HepG2 (cell line): ENCODE results near the gene COPS9. TPM values are rescaled to one million over a fixed set of nuclear protein-coding genes. Genes with fewer than 3 reads are reported as not detected.

Experiments
- AKAP8 ChIP-seq: sonication (generic); formaldehyde crosslinking; IDR thresholded peaks from 2 replicates; pipeline ENCODE4 v1.5.1; 2020; ENCODE audit warnings: mild to moderate bottlenecking, missing genetic modification reagents
- BCL6 ChIP-seq: IDR thresholded peaks from 2 replicates; pipeline ENCODE4 v1.6.1; 2016; ENCODE audit warnings: missing genetic modification reagents, missing compliant biosample characterization
- CC2D1A ChIP-seq: sonication (generic); formaldehyde crosslinking; IDR thresholded peaks from 2 replicates; pipeline ENCODE4 v1.8.1; 2023; ENCODE audit warnings: mild to moderate bottlenecking, missing genetic modification reagents
- HOXA5 ChIP-seq: sonication (generic); formaldehyde crosslinking; IDR thresholded peaks from 2 replicates; pipeline ENCODE4 v1.4.0; 2020; ENCODE audit warnings: missing genetic modification reagents
- NCOA5 ChIP-seq: sonication (generic); formaldehyde crosslinking; IDR thresholded peaks from 2 replicates; pipeline ENCODE4 v1.4.0; 2020; ENCODE audit warnings: missing genetic modification reagents
- RAD21 ChIP-seq: fragments of 450-650 bp; formaldehyde crosslinking; IDR thresholded peaks from 2 replicates; pipeline ENCODE4 v1.5.0; 2020; ENCODE audit warnings: mild to moderate bottlenecking
- SOX13 ChIP-seq, 3 experiments: fragments of 450-650 bp in 1 of 3; sonication (generic) in 1 of 3; formaldehyde crosslinking in 1 of 3; IDR thresholded peaks in 2 of 3; conservative IDR thresholded peaks in 1 of 3; 2 replicates each; pipeline versions ENCODE4 v1.5.0 to v1.6.1; 2016 to 2020; ENCODE audit warnings: antibody characterized with exemption in 1 of 3, mild to moderate bottlenecking in 1 of 3, missing compliant biosample characterization in 1 of 3, missing genetic modification reagents in 1 of 3, moderate library complexity in 1 of 3
- SOX5 ChIP-seq: IDR thresholded peaks from 2 replicates; pipeline ENCODE4 v1.6.1; 2016; ENCODE audit warnings: borderline replicate concordance
- WIZ ChIP-seq: sonication (generic); formaldehyde crosslinking; IDR thresholded peaks from 2 replicates; pipeline ENCODE4 v1.5.1; 2020; ENCODE audit warnings: mild to moderate bottlenecking, missing genetic modification reagents
- XRCC5 ChIP-seq: fragments of 200-400 bp; formaldehyde crosslinking; optimal IDR thresholded peaks from 2 replicates; pipeline ENCODE3; 2017; ENCODE audit warnings: mild to moderate bottlenecking, low read length
- ZC3H4 ChIP-seq: sonication (generic); formaldehyde crosslinking; IDR thresholded peaks from 2 replicates; pipeline ENCODE4 v1.4.0; 2020; ENCODE audit warnings: missing genetic modification reagents, borderline replicate concordance
- ZNF30 ChIP-seq: sonication (generic); formaldehyde crosslinking; IDR thresholded peaks from 2 replicates; pipeline ENCODE4 v1.5.0; 2020; ENCODE audit warnings: mild to moderate bottlenecking, missing genetic modification reagents
- ZNF562 ChIP-seq: sonication (generic); formaldehyde crosslinking; IDR thresholded peaks from 2 replicates; pipeline ENCODE4 v1.8.0; 2022; ENCODE audit warnings: missing genetic modification reagents, borderline replicate concordance
- ZSCAN25 ChIP-seq: sonication (generic); formaldehyde crosslinking; IDR thresholded peaks from 2 replicates; pipeline ENCODE4 v1.8.0; 2022; ENCODE audit warnings: mild to moderate bottlenecking, missing genetic modification reagents
- polyA plus RNA-seq, 8 experiments: library from polyadenylated mRNA; depleted of rRNA in 3 of 8; stranded (reverse) in 7 of 8; unstranded in 1 of 8; fragments of >200 nt; fragmentation: Illumina TruSeq in 4 of 8; extraction: Trizol in 4 of 8; gene quantifications; 2 replicates each; pipeline versions ENCODE4 v1.2.1 to v1.2.3, GENCODE V29; 2011 to 2016; ENCODE audit warnings: low read depth in 4 of 8, missing spikeins in 1 of 8, mixed read lengths in 1 of 8; ENCODE audit not compliant: insufficient read depth in 1 of 8
- total RNA-seq, 5 experiments: library from RNA; depleted of rRNA; stranded (reverse); fragments of >200 nt; fragmentation: Illumina TruSeq; extraction: Trizol; gene quantifications; 2 replicates each; pipeline ENCODE4 v1.2.3, GENCODE V29; 2016; ENCODE audit warnings: low read depth in 1 of 5
- TF ChIP-seq, protein P1 (sequence below): sonication (generic); formaldehyde crosslinking; IDR thresholded peaks from 2 replicates; pipeline ENCODE4 v1.4.0; 2020; ENCODE audit warnings: missing genetic modification reagents, mild to moderate bottlenecking, borderline replicate concordance
- TF ChIP-seq, protein P2 (sequence below): fragments of 450-650 bp; IDR thresholded peaks from 2 replicates; pipeline ENCODE4 v1.6.1; 2017
- TF ChIP-seq, protein P3 (sequence below): sonication (generic); formaldehyde crosslinking; IDR thresholded peaks from 2 replicates; pipeline ENCODE4 v1.4.0; 2020; ENCODE audit warnings: mild to moderate bottlenecking, missing genetic modification reagents, borderline replicate concordance
- TF ChIP-seq, protein P4 (sequence below): sonication (generic); formaldehyde crosslinking; IDR thresholded peaks from 2 replicates; pipeline ENCODE4 v1.4.0; 2020; ENCODE audit warnings: missing genetic modification reagents, borderline replicate concordance
- TF ChIP-seq, protein P5 (sequence below): sonication (generic); formaldehyde crosslinking; IDR thresholded peaks from 2 replicates; pipeline ENCODE4 v1.5.0; 2020; ENCODE audit warnings: missing genetic modification reagents, mild to moderate bottlenecking, borderline replicate concordance

Gene COPS9
- total and polyA plus RNA-seq, 2 of the 13 experiments (the other 11 are each of a cell fraction or from before 2014, with no cell fraction given): 180 to 247 TPM

DNA sequence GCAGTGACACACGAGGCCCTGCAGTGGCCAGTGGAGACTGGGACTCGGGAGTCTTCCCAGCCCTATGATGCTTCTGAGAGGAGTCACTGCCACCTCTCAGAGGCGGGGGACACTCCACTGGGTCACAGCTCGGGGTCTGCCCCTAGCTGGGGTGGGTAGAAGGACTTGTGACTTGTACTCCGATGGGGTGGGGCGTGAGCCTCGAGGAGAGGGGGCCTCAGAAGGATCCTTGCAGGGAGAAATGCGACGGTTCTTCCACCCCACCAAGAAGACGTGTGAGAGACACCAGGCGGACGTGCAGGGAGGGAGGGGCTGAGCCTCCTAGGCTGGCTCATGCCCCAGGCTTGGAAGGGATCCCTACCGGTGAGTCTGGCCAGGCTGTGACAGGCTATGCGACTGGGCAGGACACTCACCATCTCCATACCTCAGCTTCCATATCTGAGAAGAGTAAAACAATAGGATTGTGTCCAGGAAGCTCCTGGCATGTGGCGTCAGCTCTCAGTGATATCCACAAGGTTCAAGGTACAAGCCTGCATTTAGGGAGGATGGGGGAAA is 15.4 kb upstream of the COPS9 start (continued):
- TF ChIP-seq AKAP8 (CRISPR knock-in tag) (no peak), ZNF562 (no peak), RAD21 (no peak), XRCC5 (peak; percentile 33), SOX5 (CRISPR knock-in tag) (peak; percentile 59; the same call in 1 of the 2 replicates), NCOA5 (CRISPR knock-in tag) (no peak), CC2D1A (CRISPR knock-in tag) (no peak), SOX13 (IDR thresholded peaks at IDR 0.05) (no peak), SOX13 (CRISPR knock-in tag; conservative IDR thresholded peaks at IDR 0.05 in 1 of 2, IDR thresholded peaks at IDR 0.05 in 1 of 2) (peak in 1 of 2 experiments; percentile 61; a peak in 2 of 4 replicates), ZSCAN25 (CRISPR knock-in tag) (no peak), HOXA5 (no peak), ZNF30 (no peak), WIZ (CRISPR knock-in tag) (no peak), BCL6 (CRISPR knock-in tag) (no peak), ZC3H4 (CRISPR knock-in tag) (no peak)
- TF ChIP-seq, protein P1, sequence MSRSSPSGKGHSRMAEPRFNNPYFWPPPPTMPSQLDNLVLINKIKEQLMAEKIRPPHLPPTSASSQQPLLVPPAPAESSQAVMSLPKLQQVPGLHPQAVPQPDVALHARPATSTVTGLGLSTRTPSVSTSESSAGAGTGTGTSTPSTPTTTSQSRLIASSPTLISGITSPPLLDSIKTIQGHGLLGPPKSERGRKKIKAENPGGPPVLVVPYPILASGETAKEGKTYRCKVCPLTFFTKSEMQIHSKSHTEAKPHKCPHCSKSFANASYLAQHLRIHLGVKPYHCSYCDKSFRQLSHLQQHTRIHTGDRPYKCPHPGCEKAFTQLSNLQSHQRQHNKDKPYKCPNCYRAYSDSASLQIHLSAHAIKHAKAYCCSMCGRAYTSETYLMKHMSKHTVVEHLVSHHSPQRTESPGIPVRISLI (CRISPR knock-in tag): no peak
- TF ChIP-seq, protein P2, sequence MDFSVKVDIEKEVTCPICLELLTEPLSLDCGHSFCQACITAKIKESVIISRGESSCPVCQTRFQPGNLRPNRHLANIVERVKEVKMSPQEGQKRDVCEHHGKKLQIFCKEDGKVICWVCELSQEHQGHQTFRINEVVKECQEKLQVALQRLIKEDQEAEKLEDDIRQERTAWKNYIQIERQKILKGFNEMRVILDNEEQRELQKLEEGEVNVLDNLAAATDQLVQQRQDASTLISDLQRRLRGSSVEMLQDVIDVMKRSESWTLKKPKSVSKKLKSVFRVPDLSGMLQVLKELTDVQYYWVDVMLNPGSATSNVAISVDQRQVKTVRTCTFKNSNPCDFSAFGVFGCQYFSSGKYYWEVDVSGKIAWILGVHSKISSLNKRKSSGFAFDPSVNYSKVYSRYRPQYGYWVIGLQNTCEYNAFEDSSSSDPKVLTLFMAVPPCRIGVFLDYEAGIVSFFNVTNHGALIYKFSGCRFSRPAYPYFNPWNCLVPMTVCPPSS: no peak
- TF ChIP-seq, protein P3, sequence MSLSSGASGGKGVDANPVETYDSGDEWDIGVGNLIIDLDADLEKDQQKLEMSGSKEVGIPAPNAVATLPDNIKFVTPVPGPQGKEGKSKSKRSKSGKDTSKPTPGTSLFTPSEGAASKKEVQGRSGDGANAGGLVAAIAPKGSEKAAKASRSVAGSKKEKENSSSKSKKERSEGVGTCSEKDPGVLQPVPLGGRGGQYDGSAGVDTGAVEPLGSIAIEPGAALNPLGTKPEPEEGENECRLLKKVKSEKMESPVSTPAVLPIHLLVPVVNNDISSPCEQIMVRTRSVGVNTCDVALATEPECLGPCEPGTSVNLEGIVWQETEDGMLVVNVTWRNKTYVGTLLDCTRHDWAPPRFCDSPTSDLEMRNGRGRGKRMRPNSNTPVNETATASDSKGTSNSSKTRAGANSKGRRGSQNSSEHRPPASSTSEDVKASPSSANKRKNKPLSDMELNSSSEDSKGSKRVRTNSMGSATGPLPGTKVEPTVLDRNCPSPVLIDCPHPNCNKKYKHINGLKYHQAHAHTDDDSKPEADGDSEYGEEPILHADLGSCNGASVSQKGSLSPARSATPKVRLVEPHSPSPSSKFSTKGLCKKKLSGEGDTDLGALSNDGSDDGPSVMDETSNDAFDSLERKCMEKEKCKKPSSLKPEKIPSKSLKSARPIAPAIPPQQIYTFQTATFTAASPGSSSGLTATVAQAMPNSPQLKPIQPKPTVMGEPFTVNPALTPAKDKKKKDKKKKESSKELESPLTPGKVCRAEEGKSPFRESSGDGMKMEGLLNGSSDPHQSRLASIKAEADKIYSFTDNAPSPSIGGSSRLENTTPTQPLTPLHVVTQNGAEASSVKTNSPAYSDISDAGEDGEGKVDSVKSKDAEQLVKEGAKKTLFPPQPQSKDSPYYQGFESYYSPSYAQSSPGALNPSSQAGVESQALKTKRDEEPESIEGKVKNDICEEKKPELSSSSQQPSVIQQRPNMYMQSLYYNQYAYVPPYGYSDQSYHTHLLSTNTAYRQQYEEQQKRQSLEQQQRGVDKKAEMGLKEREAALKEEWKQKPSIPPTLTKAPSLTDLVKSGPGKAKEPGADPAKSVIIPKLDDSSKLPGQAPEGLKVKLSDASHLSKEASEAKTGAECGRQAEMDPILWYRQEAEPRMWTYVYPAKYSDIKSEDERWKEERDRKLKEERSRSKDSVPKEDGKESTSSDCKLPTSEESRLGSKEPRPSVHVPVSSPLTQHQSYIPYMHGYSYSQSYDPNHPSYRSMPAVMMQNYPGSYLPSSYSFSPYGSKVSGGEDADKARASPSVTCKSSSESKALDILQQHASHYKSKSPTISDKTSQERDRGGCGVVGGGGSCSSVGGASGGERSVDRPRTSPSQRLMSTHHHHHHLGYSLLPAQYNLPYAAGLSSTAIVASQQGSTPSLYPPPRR (CRISPR knock-in tag): no peak
- TF ChIP-seq, protein P4, sequence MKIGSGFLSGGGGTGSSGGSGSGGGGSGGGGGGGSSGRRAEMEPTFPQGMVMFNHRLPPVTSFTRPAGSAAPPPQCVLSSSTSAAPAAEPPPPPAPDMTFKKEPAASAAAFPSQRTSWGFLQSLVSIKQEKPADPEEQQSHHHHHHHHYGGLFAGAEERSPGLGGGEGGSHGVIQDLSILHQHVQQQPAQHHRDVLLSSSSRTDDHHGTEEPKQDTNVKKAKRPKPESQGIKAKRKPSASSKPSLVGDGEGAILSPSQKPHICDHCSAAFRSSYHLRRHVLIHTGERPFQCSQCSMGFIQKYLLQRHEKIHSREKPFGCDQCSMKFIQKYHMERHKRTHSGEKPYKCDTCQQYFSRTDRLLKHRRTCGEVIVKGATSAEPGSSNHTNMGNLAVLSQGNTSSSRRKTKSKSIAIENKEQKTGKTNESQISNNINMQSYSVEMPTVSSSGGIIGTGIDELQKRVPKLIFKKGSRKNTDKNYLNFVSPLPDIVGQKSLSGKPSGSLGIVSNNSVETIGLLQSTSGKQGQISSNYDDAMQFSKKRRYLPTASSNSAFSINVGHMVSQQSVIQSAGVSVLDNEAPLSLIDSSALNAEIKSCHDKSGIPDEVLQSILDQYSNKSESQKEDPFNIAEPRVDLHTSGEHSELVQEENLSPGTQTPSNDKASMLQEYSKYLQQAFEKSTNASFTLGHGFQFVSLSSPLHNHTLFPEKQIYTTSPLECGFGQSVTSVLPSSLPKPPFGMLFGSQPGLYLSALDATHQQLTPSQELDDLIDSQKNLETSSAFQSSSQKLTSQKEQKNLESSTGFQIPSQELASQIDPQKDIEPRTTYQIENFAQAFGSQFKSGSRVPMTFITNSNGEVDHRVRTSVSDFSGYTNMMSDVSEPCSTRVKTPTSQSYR (CRISPR knock-in tag): no peak
- TF ChIP-seq, protein P5, sequence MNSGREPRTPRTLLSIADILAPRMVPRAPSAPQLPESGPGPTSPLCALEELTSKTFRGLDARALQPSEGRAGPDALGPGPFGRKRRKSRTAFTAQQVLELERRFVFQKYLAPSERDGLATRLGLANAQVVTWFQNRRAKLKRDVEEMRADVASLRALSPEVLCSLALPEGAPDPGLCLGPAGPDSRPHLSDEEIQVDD (CRISPR knock-in tag): 0 out of 2 replicates have a peak, but pooled peaks have one; percentile 38
